ENCODE data around the gene GAGE12J. TPM values are rescaled to one million over a fixed set of nuclear protein-coding genes. Genes with fewer than 3 reads are reported as not detected.

Gene GAGE12J
- total RNA-seq, 3 donors from 2014 or later = not detected

DNA sequence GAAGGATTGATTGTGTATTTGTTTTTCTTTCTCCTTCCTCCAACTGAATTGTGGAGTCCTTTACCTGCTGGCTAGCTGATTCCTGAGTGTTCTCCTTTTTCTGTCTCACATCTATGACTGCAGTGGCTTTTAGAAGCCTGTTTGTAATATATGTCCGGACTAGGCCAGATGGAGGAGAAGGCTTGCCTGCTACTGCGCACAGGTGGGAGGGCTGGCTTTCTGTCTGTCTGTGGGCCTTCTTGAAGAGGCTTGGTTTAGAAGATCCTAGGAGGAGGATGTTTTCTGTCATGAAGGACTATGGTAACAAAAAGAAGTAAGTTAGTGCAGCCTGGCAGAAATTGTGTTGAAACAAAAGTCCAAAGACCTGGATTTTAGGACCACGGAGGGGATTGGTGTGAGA, 43.8 kb upstream of the GAGE12J start:
- intact Hi-C loops (cut with DNase I, micrococcal nuclease) = no loop called here
- no peak for DNase-seq
- TF ChIP-seq, protein P1, sequence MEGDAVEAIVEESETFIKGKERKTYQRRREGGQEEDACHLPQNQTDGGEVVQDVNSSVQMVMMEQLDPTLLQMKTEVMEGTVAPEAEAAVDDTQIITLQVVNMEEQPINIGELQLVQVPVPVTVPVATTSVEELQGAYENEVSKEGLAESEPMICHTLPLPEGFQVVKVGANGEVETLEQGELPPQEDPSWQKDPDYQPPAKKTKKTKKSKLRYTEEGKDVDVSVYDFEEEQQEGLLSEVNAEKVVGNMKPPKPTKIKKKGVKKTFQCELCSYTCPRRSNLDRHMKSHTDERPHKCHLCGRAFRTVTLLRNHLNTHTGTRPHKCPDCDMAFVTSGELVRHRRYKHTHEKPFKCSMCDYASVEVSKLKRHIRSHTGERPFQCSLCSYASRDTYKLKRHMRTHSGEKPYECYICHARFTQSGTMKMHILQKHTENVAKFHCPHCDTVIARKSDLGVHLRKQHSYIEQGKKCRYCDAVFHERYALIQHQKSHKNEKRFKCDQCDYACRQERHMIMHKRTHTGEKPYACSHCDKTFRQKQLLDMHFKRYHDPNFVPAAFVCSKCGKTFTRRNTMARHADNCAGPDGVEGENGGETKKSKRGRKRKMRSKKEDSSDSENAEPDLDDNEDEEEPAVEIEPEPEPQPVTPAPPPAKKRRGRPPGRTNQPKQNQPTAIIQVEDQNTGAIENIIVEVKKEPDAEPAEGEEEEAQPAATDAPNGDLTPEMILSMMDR (IDR thresholded peaks at IDR 0.05) = no peak

DNA sequence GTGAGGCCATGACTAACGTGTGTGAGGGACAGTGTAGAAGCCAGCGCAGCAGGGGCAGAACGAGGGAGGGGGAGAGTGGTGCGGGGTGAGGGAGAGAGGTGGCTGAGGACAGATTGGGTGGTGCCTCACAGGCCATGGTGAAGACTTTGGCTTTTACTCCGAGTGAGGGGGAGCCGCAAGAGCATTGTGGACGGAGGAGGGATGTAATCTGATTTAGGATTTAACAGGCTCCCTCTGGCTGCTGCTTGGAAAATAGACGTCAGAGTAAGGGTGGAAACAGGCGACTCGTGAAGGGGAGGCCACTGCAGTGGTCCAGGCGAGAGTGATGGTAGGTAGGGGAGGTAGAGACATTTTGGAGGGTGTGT, 39.2 kb upstream of the GAGE12J start:
- H3K9me3 ChIP-seq = no peaks in the 10 kb centered on the region
- H3K36me3 ChIP-seq (ENCODE audit: low read depth) = no peaks in the 10 kb centered on the region
- no peak for DNase-seq
- TF ChIP-seq, protein P1 (IDR thresholded peaks at IDR 0.05) = no peak
- ATAC-seq = peak; percentile 41
- no peak overlapping the region for H3K4me3 ChIP-seq
- H3K4me1 ChIP-seq (ENCODE audit: low read depth) = no peaks in the 10 kb centered on the region
- intact Hi-C loops (cut with DNase I, micrococcal nuclease) = no loop called here

More for the DNA sequence above, 43.8 kb upstream of the GAGE12J start:
- no peaks in the 10 kb centered on the region for H3K36me3 ChIP-seq (ENCODE audit: low read depth)
- no peaks in the 10 kb centered on the region for H3K9me3 ChIP-seq
- no peak overlapping the region for H3K4me3 ChIP-seq
- ATAC-seq = no peak
- H3K4me1 ChIP-seq (ENCODE audit: low read depth) = no peaks in the 10 kb centered on the region

DNA sequence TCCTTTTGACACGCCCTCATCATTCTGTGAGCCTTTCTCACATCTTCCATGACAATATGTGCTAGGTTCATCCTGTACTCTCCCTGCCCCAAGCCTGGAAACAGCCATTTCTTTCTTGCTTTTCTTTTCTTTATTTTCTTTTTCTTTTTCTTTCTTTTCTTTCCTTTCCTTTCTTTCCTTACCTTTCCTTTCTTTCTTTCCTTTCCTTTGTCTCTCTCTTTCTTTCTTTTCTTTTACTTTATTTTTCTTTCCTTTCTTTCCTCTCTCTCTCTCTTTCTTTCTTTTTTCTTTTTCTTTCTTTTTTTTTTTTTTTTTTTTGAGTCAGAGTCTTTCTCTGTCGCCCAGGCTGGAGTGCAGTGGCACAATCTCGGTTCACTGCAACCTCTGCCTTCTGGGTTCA, 37.6 kb upstream of the GAGE12J start:
- intact Hi-C loops (cut with DNase I, micrococcal nuclease) = no loop called here
- TF ChIP-seq, protein P1 (IDR thresholded peaks at IDR 0.05) = no peak
- H3K4me1 ChIP-seq (ENCODE audit: low read depth) = no peaks in the 10 kb centered on the region
- ATAC-seq (no peak), DNase-seq (no peak)
- no peak overlapping the region for H3K4me3 ChIP-seq
- no peaks in the 10 kb centered on the region for H3K9me3 ChIP-seq
- H3K36me3 ChIP-seq (ENCODE audit: low read depth) = no peaks in the 10 kb centered on the region

DNA sequence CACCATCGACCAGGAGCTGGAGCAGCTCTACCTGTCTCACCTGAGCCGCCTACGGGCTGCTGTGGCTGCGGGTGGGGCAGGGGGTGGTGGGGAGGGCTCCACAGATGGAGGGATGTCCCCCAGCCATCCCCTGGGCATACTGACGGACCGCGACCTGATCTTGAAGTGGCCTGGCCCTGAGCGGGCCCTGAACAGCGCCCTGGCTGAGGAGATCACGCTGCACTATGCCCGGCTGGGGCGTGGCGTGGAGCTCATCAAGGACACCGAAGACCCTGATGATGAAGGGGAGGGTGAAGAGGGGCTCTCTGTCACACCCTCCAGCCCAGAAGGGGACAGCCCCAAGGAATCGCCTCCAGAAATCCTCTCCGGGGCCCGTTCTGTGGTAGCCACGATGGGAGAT, 35.7 kb upstream of the GAGE12J start:
- no peak overlapping the region for H3K4me3 ChIP-seq
- H3K9me3 ChIP-seq = no peaks in the 10 kb centered on the region
- intact Hi-C loops (cut with DNase I, micrococcal nuclease) = no loop called here
- DNase-seq = no peak
- ATAC-seq = no peak
- H3K36me3 ChIP-seq (ENCODE audit: low read depth) = no peaks in the 10 kb centered on the region
- no peaks in the 10 kb centered on the region for H3K4me1 ChIP-seq (ENCODE audit: low read depth)
- TF ChIP-seq, protein P1 (IDR thresholded peaks at IDR 0.05) = no peak

DNA sequence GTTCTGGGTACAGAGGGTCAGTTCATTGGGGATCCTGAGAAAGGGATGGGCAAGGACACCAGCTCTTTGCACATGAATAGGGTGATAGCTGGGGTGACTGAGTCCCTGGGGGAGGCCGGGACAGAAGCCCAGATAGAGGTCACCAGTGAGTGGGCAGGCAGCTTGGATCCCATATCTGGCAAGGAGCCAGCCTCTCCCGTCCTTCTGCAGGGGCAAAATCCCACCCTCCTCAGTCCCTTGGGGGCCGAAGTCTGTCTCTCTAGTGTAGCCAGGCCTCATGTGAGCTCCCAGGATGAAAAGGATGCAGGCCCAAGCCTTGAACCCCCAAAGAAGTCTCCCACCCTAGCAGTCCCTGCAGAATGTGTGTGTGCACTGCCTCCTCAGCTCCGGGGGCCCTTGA, 35.3 kb upstream of the GAGE12J start:
- H3K4me3 ChIP-seq = no peak overlapping the region
- no peaks in the 10 kb centered on the region for H3K4me1 ChIP-seq (ENCODE audit: low read depth)
- intact Hi-C loops (cut with DNase I, micrococcal nuclease) = no loop called here
- no peak for ATAC-seq
- TF ChIP-seq, protein P1 (IDR thresholded peaks at IDR 0.05) = no peak
- H3K9me3 ChIP-seq = no peaks in the 10 kb centered on the region
- no peak for DNase-seq
- H3K36me3 ChIP-seq (ENCODE audit: low read depth) = no peaks in the 10 kb centered on the region

DNA sequence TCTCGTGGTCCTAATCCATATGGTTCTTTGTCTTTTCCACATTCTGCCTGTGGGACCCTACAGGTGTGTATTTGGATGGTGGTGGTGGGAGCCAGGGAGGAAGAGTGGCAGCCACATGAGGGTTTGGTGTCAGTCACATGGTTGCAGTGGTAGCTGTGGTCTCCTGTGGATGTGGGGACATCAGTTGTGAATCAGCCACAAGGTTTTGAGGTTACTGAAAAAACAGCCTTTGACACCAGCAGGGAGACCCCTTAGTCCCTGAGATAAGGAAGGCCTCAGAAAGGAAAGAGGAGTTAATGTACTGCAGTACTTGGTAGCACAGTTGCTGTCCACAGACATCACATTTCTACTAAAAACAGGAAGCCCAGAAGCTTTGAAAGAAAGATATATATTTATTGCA, 34.2 kb upstream of the GAGE12J start:
- Histone ChIP-seq H3K4me3 (no peak overlapping the region), H3K4me1 (ENCODE audit: low read depth) (no peaks in the 10 kb centered on the region), H3K36me3 (ENCODE audit: low read depth) (no peaks in the 10 kb centered on the region), H3K9me3 (no peaks in the 10 kb centered on the region)
- ATAC-seq (no peak), DNase-seq (no peak)
- intact Hi-C loops (cut with DNase I, micrococcal nuclease) = no loop called here
- TF ChIP-seq, protein P1 (IDR thresholded peaks at IDR 0.05) = no peak
